PFSK-1 (cell line): ENCODE measurements around the gene ROBO2.

Experiments
- TAF1 ChIP-seq: IDR thresholded peaks from 2 replicates; pipeline ENCODE4 v1.6.1; 2012; ENCODE audit warnings: low read length, control low read depth, borderline replicate concordance; ENCODE audit not compliant: insufficient read depth
- TF ChIP-seq, protein P1 (sequence below), 2 experiments: IDR thresholded peaks; 2 replicates each; pipeline versions ENCODE4 v1.6.1 to v1.8.0; 2011 to 2012; ENCODE audit warnings: low read depth in 2 of 2, low read length in 2 of 2, control low read depth in 1 of 2, inconsistent platforms in 1 of 2, mild to moderate bottlenecking in 1 of 2, moderate library complexity in 1 of 2; ENCODE audit not compliant: insufficient read depth in 1 of 2

DNA sequence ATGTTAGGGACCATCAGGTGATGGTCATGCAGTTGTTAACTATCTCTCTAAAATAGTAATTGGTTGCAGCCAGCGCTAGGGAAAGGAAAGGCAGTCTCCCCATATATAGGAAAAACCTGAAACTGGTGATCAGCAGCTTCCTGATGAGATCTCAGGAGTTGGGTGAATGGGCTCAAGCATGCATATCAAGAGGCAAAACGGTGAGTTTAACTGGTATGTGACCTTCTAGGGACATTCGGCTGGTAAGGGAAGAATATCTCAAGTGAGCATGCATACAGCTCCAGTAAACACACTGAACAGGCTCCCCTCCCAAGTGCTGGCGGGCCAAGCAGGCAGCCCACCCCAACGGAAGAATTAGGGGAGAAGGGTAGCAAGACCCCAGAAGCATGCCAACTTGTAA lies 49.3 kb upstream of the ROBO2 start:
- TF ChIP-seq, protein P1, sequence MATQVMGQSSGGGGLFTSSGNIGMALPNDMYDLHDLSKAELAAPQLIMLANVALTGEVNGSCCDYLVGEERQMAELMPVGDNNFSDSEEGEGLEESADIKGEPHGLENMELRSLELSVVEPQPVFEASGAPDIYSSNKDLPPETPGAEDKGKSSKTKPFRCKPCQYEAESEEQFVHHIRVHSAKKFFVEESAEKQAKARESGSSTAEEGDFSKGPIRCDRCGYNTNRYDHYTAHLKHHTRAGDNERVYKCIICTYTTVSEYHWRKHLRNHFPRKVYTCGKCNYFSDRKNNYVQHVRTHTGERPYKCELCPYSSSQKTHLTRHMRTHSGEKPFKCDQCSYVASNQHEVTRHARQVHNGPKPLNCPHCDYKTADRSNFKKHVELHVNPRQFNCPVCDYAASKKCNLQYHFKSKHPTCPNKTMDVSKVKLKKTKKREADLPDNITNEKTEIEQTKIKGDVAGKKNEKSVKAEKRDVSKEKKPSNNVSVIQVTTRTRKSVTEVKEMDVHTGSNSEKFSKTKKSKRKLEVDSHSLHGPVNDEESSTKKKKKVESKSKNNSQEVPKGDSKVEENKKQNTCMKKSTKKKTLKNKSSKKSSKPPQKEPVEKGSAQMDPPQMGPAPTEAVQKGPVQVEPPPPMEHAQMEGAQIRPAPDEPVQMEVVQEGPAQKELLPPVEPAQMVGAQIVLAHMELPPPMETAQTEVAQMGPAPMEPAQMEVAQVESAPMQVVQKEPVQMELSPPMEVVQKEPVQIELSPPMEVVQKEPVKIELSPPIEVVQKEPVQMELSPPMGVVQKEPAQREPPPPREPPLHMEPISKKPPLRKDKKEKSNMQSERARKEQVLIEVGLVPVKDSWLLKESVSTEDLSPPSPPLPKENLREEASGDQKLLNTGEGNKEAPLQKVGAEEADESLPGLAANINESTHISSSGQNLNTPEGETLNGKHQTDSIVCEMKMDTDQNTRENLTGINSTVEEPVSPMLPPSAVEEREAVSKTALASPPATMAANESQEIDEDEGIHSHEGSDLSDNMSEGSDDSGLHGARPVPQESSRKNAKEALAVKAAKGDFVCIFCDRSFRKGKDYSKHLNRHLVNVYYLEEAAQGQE (IDR thresholded peaks at IDR 0.05; ENCODE audit: insufficient read depth in 1 of 2, low read depth in 2 of 2, low read length in 2 of 2), result no peak
- TF ChIP-seq TAF1, result no peak
